Esophagus muscularis mucosa (tissue), 4 donors: ENCODE results near the gene MYO7B. TPM values are rescaled to one million over a fixed set of nuclear protein-coding genes. Genes with fewer than 3 reads are reported as not detected.

ENCODE experiments used
- DNase-seq: peaks from one replicate; pipeline ENCODE4 v3.0.0-alpha.2; 2017; ENCODE audit errors: extremely low spot score
- H3K27ac ChIP-seq, 4 donors: fragments of 200-600 bp; sonication (generic); replicated peaks in 1 of 4; 1 replicate in 3 of 4; 2 replicates in 1 of 4; pipeline ENCODE4 v1.5.1; 2016 to 2019; ENCODE audit warnings: mild to moderate bottlenecking in 1 of 4
- H3K27me3 ChIP-seq, 4 donors: fragments of 200-600 bp; sonication (generic); one replicate each; pipeline versions ENCODE4 v1.5.1 to v1.6.0; 2016 to 2019
- H3K36me3 ChIP-seq, 4 donors: fragments of 200-600 bp; sonication (generic); one replicate each; pipeline ENCODE4 v1.5.1; 2016 to 2019
- H3K4me1 ChIP-seq, 4 donors: fragments of 200-600 bp; sonication (generic); one replicate each; pipeline ENCODE4 v1.5.1; 2016 to 2019
- H3K4me3 ChIP-seq, 4 donors: fragments of 200-600 bp; sonication (generic); 1 replicate in 2 of 4; 2 replicates in 2 of 4; pipeline ENCODE4 v1.5.1; 2016 to 2019; ENCODE audit warnings: mild to moderate bottlenecking in 4 of 4, moderate library complexity in 1 of 4
- H3K9me3 ChIP-seq, 4 donors: fragments of 200-600 bp; sonication (generic); 1 replicate in 3 of 4; 2 replicates in 1 of 4; pipeline ENCODE4 v1.5.1; 2016 to 2019
- CTCF ChIP-seq, 3 experiments: fragments of 200-600 bp in 2 of 3; fragments of 450-650 bp in 1 of 3; sonication (generic) in 2 of 3; IDR thresholded peaks; one replicate each; pipeline ENCODE4 v1.5.1; 2017 to 2019; ENCODE audit warnings: antibody characterized with exemption in 3 of 3, mild to moderate bottlenecking in 2 of 3, moderate library complexity in 1 of 3
- EP300 ChIP-seq: sonication (generic); formaldehyde crosslinking; IDR thresholded peaks from one replicate; pipeline ENCODE4 v1.6.1; 2017; ENCODE audit warnings: antibody characterized with exemption
- POLR2A ChIP-seq: fragments of 450-650 bp; IDR thresholded peaks from one replicate; pipeline ENCODE4 v1.6.1; 2017; ENCODE audit warnings: antibody characterized with exemption, moderate library complexity, mild to moderate bottlenecking, low read depth
- POLR2AphosphoS5 ChIP-seq, 2 donors: sonication (generic); formaldehyde crosslinking; IDR thresholded peaks; one replicate each; pipeline ENCODE4 v1.6.1; 2017; ENCODE audit warnings: antibody characterized with exemption in 2 of 2
- WGBS: methylation state at CpG from one replicate; pipeline ENCODE4 v1.1.5; 2018; 5-methylcytosine and 5-hydroxymethylcytosine counted together
- intact Hi-C: fragments of 100-400 bp; cut with DNase I; formaldehyde crosslinking; loops from one replicate; pipeline ENCODE4 v1.15.1; 2023
- total RNA-seq, 4 donors: library from RNA; depleted of rRNA; stranded (reverse); fragments of >200 nt; gene quantifications; one replicate each; pipeline versions ENCODE4 v1.1.0 to v1.2.1, GENCODE V29; 2016

The MYO7B gene
- total RNA-seq, 4 donors from 2014 or later = 0.19 to 0.98 (median 0.33) TPM; not detected in 1

DNA sequence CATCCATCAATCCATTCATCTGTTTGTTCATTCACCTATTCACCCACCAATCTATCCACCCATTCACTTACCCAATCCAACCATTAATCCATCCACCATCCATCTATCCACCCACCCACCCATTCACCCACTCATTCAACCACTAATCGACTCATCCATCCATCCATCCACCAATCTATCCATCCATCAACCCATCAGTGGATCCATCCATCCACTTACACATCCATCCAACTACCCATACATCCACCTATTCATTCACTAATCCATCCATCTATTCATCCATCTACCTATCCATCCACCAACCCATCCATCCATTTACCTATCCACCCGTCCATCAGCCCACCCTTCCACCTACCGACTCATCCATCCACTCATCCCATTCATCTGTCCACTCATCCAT lies 11.3 kb downstream of the MYO7B start:
- H3K36me3 ChIP-seq = no peaks in the 10 kb centered on the region
- 81% methylated on average over 3 of the region's 3 CpGs for WGBS
- no peak overlapping the region for H3K27ac ChIP-seq
- H3K4me1 ChIP-seq = peaks cover 0 to under 1% (median 0%) of the 10 kb centered on the region in 4 donors
- H3K27me3 ChIP-seq = peaks cover 0 to 3% (median 0%) of the 10 kb centered on the region in 4 donors
- no peak overlapping the region for H3K4me3 ChIP-seq
- H3K9me3 ChIP-seq = no peaks in the 10 kb centered on the region
- DNase-seq = no peak
- TF ChIP-seq POLR2A (no peak), EP300 (no peak), POLR2AphosphoS5 (IDR thresholded peaks at IDR 0.05) (no peak), CTCF (IDR thresholded peaks at IDR 0.05) (no peak)
- intact Hi-C loops = no loop called here

- TF ChIP-seq CTCF (IDR thresholded peaks at IDR 0.05) (no peak), EP300 (no peak), POLR2AphosphoS5 (IDR thresholded peaks at IDR 0.05) (no peak), POLR2A (no peak)
These were observed 15.9 kb downstream of the MYO7B start for GRCh38 chr2:127551221-127551930.

GRCh38 chr2:127552336-127552735 lies 16.9 kb downstream of the MYO7B start:
- no peak overlapping the region for H3K4me3 ChIP-seq
- H3K36me3 ChIP-seq = no peaks in the 10 kb centered on the region
- intact Hi-C loops = no loop called here
- no peaks in the 10 kb centered on the region for H3K4me1 ChIP-seq
- no peaks in the 10 kb centered on the region for H3K27me3 ChIP-seq
- H3K9me3 ChIP-seq = peaks cover 0 to 8% (median 2%) of the 10 kb centered on the region in 4 donors
- H3K27ac ChIP-seq = no peak overlapping the region
- no peak for DNase-seq
- no peak for TF ChIP-seq EP300
- no peak for TF ChIP-seq CTCF (IDR thresholded peaks at IDR 0.05)
- no peak for TF ChIP-seq POLR2AphosphoS5 (IDR thresholded peaks at IDR 0.05)
- TF ChIP-seq POLR2A = no peak
- 82% methylated on average over 6 of the region's 6 CpGs for WGBS

More at GRCh38 chr2:127551221-127551930, 15.9 kb downstream of the MYO7B start:
- WGBS = 81% methylated on average over 7 of the region's 7 CpGs
- Histone ChIP-seq H3K4me1 (no peaks in the 10 kb centered on the region), H3K36me3 (no peaks in the 10 kb centered on the region), H3K27me3 (no peaks in the 10 kb centered on the region), H3K27ac (no peak overlapping the region), H3K4me3 (no peak overlapping the region), H3K9me3 (peaks cover 0 to 4% (median under 1%) of the 10 kb centered on the region in 4 donors)
- intact Hi-C loops = no loop called here
- DNase-seq = no peak

- TF ChIP-seq POLR2A (no peak), EP300 (no peak), CTCF (IDR thresholded peaks at IDR 0.05) (no peak)
- Histone ChIP-seq H3K27ac (no peak overlapping the region), H3K4me3 (no peak overlapping the region), H3K27me3 (no peaks in the 10 kb centered on the region), H3K4me1 (no peaks in the 10 kb centered on the region), H3K9me3 (peaks cover 0 to 8% (median 2%) of the 10 kb centered on the region in 4 donors), H3K36me3 (no peaks in the 10 kb centered on the region)
- DNase-seq = no peak
- intact Hi-C loops = no loop called here
- WGBS = 83% methylated on average over 2 of the region's 2 CpGs
These were observed 17.4 kb downstream of the MYO7B start for GRCh38 chr2:127552846-127553245.
